Transverse colon (tissue), 4 donors: ENCODE measurements around the gene CEP170B.
A peak's percentile ranks its signal among the peaks of the same experiment; 100 is the strongest.

ENCODE experiments used
- EP300 ChIP-seq: sonication (generic); formaldehyde crosslinking; IDR thresholded peaks from one replicate; pipeline ENCODE4 v1.6.1; 2017; ENCODE audit warnings: antibody characterized with exemption, low read depth
- POLR2A ChIP-seq: fragments of 450-650 bp; IDR thresholded peaks from one replicate; pipeline ENCODE4 v1.6.1; 2016; ENCODE audit warnings: antibody characterized with exemption, mild to moderate bottlenecking, moderate library complexity
- POLR2AphosphoS5 ChIP-seq, 3 donors: sonication (generic); formaldehyde crosslinking; IDR thresholded peaks; one replicate each; pipeline ENCODE4 v1.6.1; 2016; ENCODE audit warnings: antibody characterized with exemption in 3 of 3
- TF ChIP-seq, protein P1 (sequence below), 5 experiments: fragments of 200-600 bp in 3 of 5; fragments of 450-650 bp in 2 of 5; sonication (generic) in 3 of 5; IDR thresholded peaks; 1 replicate in 2 of 5; 2 replicates in 3 of 5; pipeline ENCODE4 v1.5.1; 2016 to 2017; ENCODE audit warnings: antibody characterized with exemption in 5 of 5, inconsistent platforms in 3 of 5, mild to moderate bottlenecking in 2 of 5, moderate library complexity in 1 of 5

DNA sequence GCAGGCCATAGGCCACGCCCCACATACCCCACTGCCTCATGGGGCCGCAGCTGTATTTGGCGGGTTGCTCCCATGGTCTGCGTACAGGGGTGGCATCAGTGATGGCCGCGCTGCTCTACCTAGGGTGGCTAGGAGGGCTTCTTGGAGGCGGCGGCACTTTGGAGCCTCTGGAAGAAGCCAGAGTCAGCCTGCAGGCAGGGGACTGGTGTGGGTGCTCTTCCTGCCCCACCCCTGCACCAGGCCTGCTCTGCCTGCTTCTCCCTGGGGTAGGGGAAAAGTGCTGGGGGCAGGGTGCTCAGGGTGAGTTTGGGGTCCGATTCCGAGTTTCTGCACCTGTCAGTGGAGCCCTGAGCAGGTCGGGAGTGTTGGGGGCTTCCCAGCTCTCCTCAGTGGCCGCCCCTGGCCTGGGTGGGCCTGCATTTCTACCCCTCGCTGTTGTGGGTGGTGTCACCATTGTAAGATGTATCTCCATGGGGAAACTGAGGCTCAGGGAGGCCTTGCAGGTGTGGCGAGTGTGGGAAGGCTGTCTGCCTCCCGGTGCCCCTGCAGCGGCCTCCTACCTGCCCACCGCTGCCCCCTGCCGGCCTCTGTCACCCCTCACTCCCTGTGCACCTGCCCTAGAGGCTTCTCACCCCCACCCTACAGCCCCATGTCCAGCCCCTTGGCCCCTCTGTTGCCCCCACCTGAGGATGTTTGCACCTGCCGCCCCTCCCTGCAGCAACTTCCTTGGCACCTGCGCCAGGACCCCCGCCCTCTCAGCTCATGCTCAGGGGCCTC is 5.5 kb downstream of the CEP170B start:
- no peak for TF ChIP-seq POLR2AphosphoS5 (IDR thresholded peaks at IDR 0.05)
- TF ChIP-seq, protein P1, sequence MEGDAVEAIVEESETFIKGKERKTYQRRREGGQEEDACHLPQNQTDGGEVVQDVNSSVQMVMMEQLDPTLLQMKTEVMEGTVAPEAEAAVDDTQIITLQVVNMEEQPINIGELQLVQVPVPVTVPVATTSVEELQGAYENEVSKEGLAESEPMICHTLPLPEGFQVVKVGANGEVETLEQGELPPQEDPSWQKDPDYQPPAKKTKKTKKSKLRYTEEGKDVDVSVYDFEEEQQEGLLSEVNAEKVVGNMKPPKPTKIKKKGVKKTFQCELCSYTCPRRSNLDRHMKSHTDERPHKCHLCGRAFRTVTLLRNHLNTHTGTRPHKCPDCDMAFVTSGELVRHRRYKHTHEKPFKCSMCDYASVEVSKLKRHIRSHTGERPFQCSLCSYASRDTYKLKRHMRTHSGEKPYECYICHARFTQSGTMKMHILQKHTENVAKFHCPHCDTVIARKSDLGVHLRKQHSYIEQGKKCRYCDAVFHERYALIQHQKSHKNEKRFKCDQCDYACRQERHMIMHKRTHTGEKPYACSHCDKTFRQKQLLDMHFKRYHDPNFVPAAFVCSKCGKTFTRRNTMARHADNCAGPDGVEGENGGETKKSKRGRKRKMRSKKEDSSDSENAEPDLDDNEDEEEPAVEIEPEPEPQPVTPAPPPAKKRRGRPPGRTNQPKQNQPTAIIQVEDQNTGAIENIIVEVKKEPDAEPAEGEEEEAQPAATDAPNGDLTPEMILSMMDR (IDR thresholded peaks at IDR 0.05), result peak in 3 of 5 experiments; percentile 21 to 35 (median 31)
- no peak for TF ChIP-seq POLR2A
- no peak for TF ChIP-seq EP300
